GM13977 (cell line): ENCODE results near the gene CYFIP2.

Source experiments
- DNase-seq: peaks from one replicate; pipeline ENCODE4 v3.0.0; 2012; ENCODE audit warnings: low spot score
- in situ Hi-C: fragments of 300-500 bp; cut with MboI; formaldehyde crosslinking; loops from one replicate; pipeline ENCODE4 v1.12.0; 2022; ENCODE audit warnings: low sequenced_read_pairs, low pct_unique_long_range_greater_than_20kb, mixed read lengths, inconsistent platforms; ENCODE audit not compliant: unreplicated experiment
- TF ChIP-seq, protein P1 (sequence below): IDR thresholded peaks from 2 replicates; pipeline ENCODE4 v1.5.1; 2012; ENCODE audit warnings: mild to moderate bottlenecking, control low read depth; ENCODE audit not compliant: insufficient read depth; ENCODE audit errors: extremely low read depth, missing control alignments

Gene CYFIP2

GRCh38 chr5:157278319-157279037 is 12.6 kb downstream of the CYFIP2 start:
- TF ChIP-seq, protein P1, sequence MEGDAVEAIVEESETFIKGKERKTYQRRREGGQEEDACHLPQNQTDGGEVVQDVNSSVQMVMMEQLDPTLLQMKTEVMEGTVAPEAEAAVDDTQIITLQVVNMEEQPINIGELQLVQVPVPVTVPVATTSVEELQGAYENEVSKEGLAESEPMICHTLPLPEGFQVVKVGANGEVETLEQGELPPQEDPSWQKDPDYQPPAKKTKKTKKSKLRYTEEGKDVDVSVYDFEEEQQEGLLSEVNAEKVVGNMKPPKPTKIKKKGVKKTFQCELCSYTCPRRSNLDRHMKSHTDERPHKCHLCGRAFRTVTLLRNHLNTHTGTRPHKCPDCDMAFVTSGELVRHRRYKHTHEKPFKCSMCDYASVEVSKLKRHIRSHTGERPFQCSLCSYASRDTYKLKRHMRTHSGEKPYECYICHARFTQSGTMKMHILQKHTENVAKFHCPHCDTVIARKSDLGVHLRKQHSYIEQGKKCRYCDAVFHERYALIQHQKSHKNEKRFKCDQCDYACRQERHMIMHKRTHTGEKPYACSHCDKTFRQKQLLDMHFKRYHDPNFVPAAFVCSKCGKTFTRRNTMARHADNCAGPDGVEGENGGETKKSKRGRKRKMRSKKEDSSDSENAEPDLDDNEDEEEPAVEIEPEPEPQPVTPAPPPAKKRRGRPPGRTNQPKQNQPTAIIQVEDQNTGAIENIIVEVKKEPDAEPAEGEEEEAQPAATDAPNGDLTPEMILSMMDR, result no peak
- in situ Hi-C loops, result no loop called here
- no peak for DNase-seq

DNA sequence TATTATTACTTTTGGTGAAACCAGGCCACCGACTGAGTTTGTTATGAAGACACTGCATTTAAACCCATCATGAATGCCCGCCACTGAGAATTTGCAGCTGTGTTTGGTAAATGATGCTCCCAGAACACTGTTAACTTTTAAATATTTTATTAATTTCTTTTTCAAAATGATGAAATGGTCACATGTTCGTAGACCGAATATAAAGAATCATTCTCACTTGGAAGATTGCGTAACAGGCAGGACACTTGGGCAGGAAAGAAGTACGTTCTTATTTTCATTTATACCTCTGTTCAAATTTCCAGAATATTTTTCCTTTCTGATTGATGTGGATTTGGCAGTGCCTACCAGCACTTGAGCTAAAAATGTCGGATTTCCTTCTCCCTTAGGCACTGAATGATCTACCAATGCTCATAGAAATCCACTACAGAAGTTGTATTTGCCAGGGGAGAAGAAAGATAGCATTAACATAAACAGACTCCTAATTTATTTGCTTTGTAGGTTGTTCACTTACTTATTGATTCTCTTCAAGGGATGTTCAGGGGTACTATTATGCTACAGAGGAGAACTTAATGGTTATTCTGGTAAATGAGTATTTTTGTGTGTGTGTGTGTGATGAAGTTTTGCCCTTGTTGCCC is 13.8 kb downstream of the CYFIP2 start:
- TF ChIP-seq, protein P1, result no peak
- DNase-seq, result no peak
- in situ Hi-C loops, result no loop called here

DNA sequence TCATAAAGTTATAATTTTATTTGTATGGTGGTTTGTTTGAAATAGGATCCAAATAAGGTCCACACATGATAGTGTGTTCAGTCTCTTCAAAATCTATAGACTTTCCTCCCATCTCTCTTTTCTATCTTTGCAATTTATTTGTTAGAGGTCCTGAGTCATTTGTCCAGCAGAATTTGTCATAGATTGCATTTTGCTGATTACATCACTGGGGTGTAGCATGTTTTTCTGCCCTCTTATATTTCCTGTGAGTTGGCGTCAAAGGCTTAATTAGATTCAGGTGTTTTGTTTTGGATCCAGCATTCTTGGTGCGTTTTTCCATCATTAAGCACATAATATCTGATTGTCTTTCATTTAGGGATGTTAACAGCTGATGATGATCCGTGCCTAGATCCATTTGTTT is 15.0 kb downstream of the CYFIP2 start:
- TF ChIP-seq, protein P1, result no peak
- no peak for DNase-seq
- in situ Hi-C loops, result no loop called here

DNA sequence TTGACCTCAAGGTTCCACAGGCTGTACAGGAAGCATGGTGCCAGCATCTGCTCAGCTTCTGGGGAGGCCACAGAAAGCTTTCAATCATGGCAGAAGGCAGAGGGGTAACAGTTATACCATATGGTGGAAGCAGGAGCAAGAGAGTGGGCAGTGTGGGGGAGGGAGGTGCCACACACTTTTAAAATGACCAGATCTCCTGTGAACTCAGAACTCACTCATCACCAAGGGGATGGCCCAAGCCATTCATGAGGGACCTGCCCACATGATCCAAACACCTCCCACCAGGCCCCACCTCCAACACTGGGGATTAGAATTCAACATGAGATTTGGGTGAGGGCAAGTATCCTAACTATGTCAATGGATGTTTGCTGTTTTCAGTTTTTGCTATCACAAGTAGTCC is 16.2 kb downstream of the CYFIP2 start:
- TF ChIP-seq, protein P1, result no peak
- in situ Hi-C loops, result no loop called here
- DNase-seq, result no peak

DNA sequence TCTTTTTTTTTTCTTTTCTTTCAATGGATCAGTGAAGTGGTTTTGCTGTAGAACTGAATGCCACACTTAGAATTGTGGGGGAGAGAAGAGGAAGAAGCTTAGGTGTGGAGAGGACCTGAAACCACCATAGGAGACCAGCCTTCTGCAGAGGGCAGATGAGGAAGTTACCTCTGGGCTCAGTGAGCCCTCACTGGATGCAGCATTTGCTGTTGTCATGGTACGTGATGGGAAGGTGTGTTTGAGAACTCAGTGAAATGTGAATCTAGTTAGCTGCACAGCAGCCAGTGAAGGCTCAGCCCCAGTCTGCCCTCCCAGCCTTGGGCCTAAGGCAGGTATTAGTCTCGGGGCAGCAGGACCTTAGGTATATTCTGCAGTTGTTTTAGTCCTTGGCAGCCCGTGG is 17.5 kb downstream of the CYFIP2 start:
- in situ Hi-C loops, result no loop called here
- TF ChIP-seq, protein P1, result no peak

GRCh38 chr5:157284458-157285212 is 18.7 kb downstream of the CYFIP2 start:
- in situ Hi-C loops, result no loop called here
- DNase-seq, result no peak
- TF ChIP-seq, protein P1, result no peak

More for the DNA sequence above, 17.5 kb downstream of the CYFIP2 start:
- no peak for DNase-seq
